Psoas muscle (tissue), 8 donors: ENCODE measurements around the gene DDX41. TPM values are rescaled to one million over a fixed set of nuclear protein-coding genes. Genes with fewer than 3 reads are reported as not detected.

Experiments
- ATAC-seq, 4 donors: fragments of 200-7000 bp; cut with Tn5 transposase; one replicate each; pipeline ENCODE4 v1.9.1; 2020; ENCODE audit warnings: moderate library complexity in 3 of 4, mild to moderate bottlenecking in 2 of 4
- DNase-seq, 2 donors: peaks; one replicate each; pipeline ENCODE4 v3.0.0-alpha.2; 2020
- H3K27ac ChIP-seq: fragments of 200-600 bp; one replicate; pipeline ENCODE4 v1.8.0; 2022
- H3K27me3 ChIP-seq, 3 donors: fragments of 200-600 bp in 1 of 3; one replicate each; pipeline versions ENCODE4 v1.6.1 to v1.8.0; 2013 to 2022; ENCODE audit warnings: low read length in 2 of 3, mild to moderate bottlenecking in 2 of 3, moderate library complexity in 1 of 3; ENCODE audit not compliant: insufficient read depth in 3 of 3
- H3K36me3 ChIP-seq, 2 donors: fragments of 200-600 bp in 1 of 2; one replicate each; pipeline versions ENCODE4 v1.6.1 to v1.8.0; 2013 to 2022; ENCODE audit warnings: low read depth in 1 of 2, mild to moderate bottlenecking in 1 of 2, moderate library complexity in 1 of 2; ENCODE audit not compliant: insufficient read depth in 1 of 2
- H3K4me1 ChIP-seq: fragments of 200-600 bp; one replicate; pipeline ENCODE4 v1.8.0; 2022
- H3K4me3 ChIP-seq: fragments of 200-600 bp; one replicate; pipeline ENCODE4 v1.8.0; 2022; ENCODE audit warnings: mild to moderate bottlenecking
- H3K9me3 ChIP-seq: fragments of 200-600 bp; one replicate; pipeline ENCODE4 v1.8.0; 2022
- WGBS, 3 donors: extraction: QIAGEN DNeasy Blood & Tissue Kit; methylation state at CpG; one replicate each; pipeline versions ENCODE4 v1.1.6 to v1.1.7; 2013; 5-methylcytosine and 5-hydroxymethylcytosine counted together
- intact Hi-C, 2 donors: fragments of 100-400 bp; cut with DNase I; formaldehyde crosslinking; loops; one replicate each; pipeline versions ENCODE4 v1.11.0 to v1.14.2; 2022
- polyA plus RNA-seq, 3 donors: library from polyadenylated mRNA; stranded (reverse); fragments of 200-250 nt; gene quantifications; one replicate each; pipeline ENCODE4 v1.2.3, GENCODE V29; 2013
- total RNA-seq, 4 donors: library from RNA; stranded (reverse); fragmentation: NEBNext Ultra II Directional in 2 of 4; extraction: Animal tissue kit (Norgen Biotek cat#: 25700) in 2 of 4; gene quantifications; one replicate each; pipeline versions ENCODE4 v1.2.1 to v1.2.4, GENCODE V29; 2021 to 2023
- TF ChIP-seq, protein P1 (sequence below): fragments of 200-600 bp; IDR thresholded peaks from one replicate; pipeline ENCODE4 v1.8.0; 2022; ENCODE audit warnings: antibody characterized with exemption
- donor health status: healthy with polysubstance abuse.
- donor health status: DM: no; HTN: no; CAD: no; lungs with moderate emphysema.
- donor health status: Bipolar disorder and iron deficiency.
- donor health status: healthy.
- donor health status: DM: yes; HTN: yes; CAD: no.
- donor health status: DM: no; HTN: no; CAD: no.
- donor health status: DM: no; HTN: no; CAD: no.
- donor health status: DM: yes; HTN: yes; CAD: no.

The DDX41 gene
- total and polyA plus RNA-seq, 7 donors: 37.2 to 71.6 (median 41.0) TPM

DNA sequence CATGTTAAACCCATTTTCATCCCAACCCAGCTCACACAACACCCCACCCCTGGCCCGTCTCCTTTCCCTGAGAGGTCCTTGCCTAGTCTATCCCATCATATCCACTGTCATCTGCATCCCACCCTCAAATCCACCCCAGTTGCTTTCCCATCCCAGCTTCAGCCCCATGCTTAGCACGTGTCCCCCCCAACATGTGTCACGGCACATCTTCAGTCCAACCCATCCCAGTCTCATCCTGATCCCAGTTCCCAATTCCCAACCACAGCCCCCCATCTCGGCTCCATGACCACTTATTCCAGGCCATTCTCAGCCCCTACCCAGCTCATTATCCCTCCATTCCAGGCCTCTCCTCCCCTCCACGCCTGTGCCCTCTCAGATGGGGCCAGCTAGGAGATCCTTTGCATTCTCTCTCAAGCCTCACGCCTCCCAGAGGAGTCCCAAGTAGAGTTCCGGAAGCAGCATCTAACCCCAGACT is 42.7 kb downstream of the DDX41 start:
- H3K27ac ChIP-seq: no peak overlapping the region
- intact Hi-C loops: no loop called here

GRCh38 chr5:177473443-177474001 is 43.2 kb downstream of the DDX41 start, which contains the start of gene DBN1:
TSS of gene DBN1 (minus strand) at chr5:177473634. CDS start at chr5:177473521, 113 bp downstream.
- H3K4me1 ChIP-seq: peaks cover 11% of the 10 kb centered on the region
- DNase-seq: peak; percentile 62 to 78

More for the DNA sequence above, 42.7 kb downstream of the DDX41 start:
- ATAC-seq (no peak), DNase-seq (no peak)
- Histone ChIP-seq H3K27me3 (no peaks in the 10 kb centered on the region), H3K4me3 (no peak overlapping the region), H3K36me3 (no peaks in the 10 kb centered on the region), H3K9me3 (no peaks in the 10 kb centered on the region), H3K4me1 (peaks cover 16% of the 10 kb centered on the region)
- TF ChIP-seq, protein P1, sequence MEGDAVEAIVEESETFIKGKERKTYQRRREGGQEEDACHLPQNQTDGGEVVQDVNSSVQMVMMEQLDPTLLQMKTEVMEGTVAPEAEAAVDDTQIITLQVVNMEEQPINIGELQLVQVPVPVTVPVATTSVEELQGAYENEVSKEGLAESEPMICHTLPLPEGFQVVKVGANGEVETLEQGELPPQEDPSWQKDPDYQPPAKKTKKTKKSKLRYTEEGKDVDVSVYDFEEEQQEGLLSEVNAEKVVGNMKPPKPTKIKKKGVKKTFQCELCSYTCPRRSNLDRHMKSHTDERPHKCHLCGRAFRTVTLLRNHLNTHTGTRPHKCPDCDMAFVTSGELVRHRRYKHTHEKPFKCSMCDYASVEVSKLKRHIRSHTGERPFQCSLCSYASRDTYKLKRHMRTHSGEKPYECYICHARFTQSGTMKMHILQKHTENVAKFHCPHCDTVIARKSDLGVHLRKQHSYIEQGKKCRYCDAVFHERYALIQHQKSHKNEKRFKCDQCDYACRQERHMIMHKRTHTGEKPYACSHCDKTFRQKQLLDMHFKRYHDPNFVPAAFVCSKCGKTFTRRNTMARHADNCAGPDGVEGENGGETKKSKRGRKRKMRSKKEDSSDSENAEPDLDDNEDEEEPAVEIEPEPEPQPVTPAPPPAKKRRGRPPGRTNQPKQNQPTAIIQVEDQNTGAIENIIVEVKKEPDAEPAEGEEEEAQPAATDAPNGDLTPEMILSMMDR: no peak
- WGBS, 3 donors: 52 to 61% (median 56%) methylated on average over 7 of the region's 7 CpGs

DNA sequence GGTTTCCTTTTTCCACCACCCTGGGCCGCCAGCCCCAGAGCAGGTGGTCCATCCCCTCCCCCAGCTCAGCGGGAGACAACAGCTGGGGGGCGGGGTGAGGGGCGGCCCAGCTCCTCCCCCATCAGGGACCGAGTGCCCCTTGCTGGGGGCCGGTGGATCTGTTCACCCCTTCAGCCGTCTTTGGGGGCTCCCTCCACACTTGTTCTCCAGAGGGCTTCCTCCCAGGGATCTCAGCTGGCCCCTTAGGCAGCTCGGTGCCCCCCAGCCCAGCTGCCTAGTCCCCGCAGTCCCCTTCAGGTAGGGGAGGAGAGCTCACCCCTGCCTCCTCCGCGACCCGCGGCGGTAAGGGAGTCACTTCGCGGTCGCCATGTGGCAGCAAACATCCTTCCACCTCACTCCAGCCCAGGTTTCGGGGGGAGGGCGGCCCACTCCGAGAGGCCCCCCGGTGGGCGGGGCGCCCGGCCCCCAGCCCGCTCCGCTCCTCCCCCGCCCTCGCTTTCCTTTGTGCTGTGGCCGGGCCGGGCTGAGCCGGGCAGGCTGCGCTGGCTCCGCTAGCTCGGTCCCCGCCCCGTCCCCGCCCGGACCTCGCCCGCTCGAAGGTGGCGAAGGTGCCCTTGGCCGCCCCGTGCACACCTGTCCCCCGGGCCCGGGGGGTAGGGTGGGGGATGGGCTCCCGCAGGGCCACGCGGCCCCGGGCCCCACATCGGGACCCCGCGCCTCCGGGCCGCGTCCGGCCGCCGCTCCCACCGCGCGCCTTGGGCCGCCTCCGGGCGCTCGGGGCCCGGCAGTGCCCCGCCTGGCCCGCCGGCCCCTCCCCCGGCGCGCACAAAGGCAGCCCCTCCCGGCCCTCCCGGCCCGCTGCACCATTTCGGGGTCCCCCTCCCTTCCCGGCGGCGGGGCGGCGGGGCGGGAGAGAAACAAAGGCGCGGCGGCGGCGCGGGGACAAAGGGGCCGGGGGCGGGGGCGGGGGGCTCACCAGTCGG is 44.0 kb downstream of the DDX41 start:
- 2 to 12% (median 3%) methylated on average over 22 to 93 of the region's 93 CpGs for WGBS, 3 donors
- Histone ChIP-seq H3K9me3 (no peaks in the 10 kb centered on the region), H3K4me3 (peak overlapping the region; percentile 76), H3K36me3 (no peaks in the 10 kb centered on the region), H3K4me1 (peaks cover 8% of the 10 kb centered on the region), H3K27me3 (no peaks in the 10 kb centered on the region), H3K27ac (peak overlapping the region; percentile 55)
- intact Hi-C loops: no loop called here
- peak in 1 of 2 donors; percentile 50 for DNase-seq
- ATAC-seq: peak; percentile 4 to 24 (median 20)
- TF ChIP-seq, protein P1: no peak

More at GRCh38 chr5:177473443-177474001, 43.2 kb downstream of the DDX41 start, which contains the start of gene DBN1:
- no peaks in the 10 kb centered on the region for H3K36me3 ChIP-seq
- H3K27ac ChIP-seq: peak within 1 kb of the TSS; percentile 55
- WGBS, 3 donors: 4 to 14% (median 8%) methylated on average over 7 to 65 of the region's 69 CpGs
- intact Hi-C loops: no loop called here
- peak; percentile 23 to 58 (median 46) for ATAC-seq
- H3K9me3 ChIP-seq: no peaks in the 10 kb centered on the region
- H3K27me3 ChIP-seq: no peaks in the 10 kb centered on the region
- peak within 1 kb of the TSS; percentile 76 for H3K4me3 ChIP-seq
- TF ChIP-seq, protein P1: no peak

- ATAC-seq: peak in 1 of 4 donors; percentile 31
- peak overlapping the region; percentile 10 for H3K27ac ChIP-seq
- H3K36me3 ChIP-seq: peaks cover 0 to 4% of the 10 kb centered on the region in 2 donors
- peak; percentile 77 to 88 for DNase-seq
- H3K4me3 ChIP-seq: peak overlapping the region; percentile 76
- no peaks in the 10 kb centered on the region for H3K27me3 ChIP-seq
- H3K9me3 ChIP-seq: no peaks in the 10 kb centered on the region
- intact Hi-C loops: no loop called here
- TF ChIP-seq, protein P1: no peak
- 51 to 53% (median 52%) methylated on average over 13 to 14 of the region's 14 CpGs for WGBS, 3 donors
- peaks cover 8% of the 10 kb centered on the region for H3K4me1 ChIP-seq
Measured at GRCh38 chr5:177471610-177472356, 45.0 kb downstream of the DDX41 start.
